C4-2B (cell line): ENCODE measurements around the gene KRTAP12-4.

Experiments used
- CTCF ChIP-seq: fragments of 450-650 bp; conservative IDR thresholded peaks from 2 replicates; pipeline ENCODE4 v1.5.1; 2017; ENCODE audit warnings: mild to moderate bottlenecking
- ZFX ChIP-seq: fragments of 450-650 bp; IDR thresholded peaks from 2 replicates; pipeline ENCODE4 v1.6.1; 2017

GRCh38 chr21:44632067-44632466 is 22.4 kb downstream of the KRTAP12-4 start:
- TF ChIP-seq CTCF, result no peak
- TF ChIP-seq ZFX, result no peak
